Islet precursor cell (in vitro differentiated cells): Measurements from ENCODE around the gene PKNOX1.
"Not testable (repeated sequence)": the region's sequence is repeated elsewhere in the genome, so short reads cannot be mapped to it uniquely, and the experiment has no call there.

Experiments used
- DNase-seq: peaks from one replicate; pipeline ENCODE4 v3.0.0-alpha.2; 2018

Gene PKNOX1

DNA sequence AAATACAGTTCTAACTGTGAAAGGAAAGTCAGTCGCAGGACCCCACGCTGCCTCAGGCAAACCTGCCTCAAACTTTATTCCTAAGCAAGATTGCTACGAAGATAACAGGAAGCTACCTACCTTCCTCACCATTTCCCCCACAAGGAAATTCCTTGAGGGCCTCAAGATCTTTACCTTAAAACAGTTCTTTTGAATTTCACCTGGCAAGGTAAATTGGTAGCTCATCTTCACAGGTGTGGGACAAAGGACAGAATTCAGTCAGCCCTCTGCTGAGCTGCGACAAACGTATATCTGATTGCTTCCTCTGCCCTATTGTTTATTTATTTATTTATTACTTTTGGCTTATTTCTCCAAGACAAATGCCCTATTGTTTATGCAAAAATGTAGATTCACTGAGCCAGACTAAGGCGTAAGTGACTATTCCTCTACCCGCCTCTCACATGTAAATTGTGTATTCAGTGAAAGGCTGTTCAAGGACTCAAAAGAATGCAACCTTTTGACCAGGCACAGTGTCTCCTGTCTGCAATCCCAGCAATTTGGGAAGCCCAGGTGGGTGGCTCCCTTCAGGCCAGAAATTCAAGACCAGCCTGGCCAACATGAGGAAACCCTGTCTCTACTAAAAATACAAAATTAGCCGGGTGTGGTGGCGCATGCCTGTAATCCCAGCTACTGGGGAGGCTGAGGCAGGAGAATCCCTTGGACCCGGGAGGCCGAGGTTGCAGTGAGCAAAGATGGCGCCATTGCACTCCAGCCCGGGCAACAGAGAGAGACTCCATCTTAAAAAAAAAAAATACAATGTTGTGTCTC, 17.3 kb upstream of the PKNOX1 start:
- peak; percentile 82 for DNase-seq

DNA sequence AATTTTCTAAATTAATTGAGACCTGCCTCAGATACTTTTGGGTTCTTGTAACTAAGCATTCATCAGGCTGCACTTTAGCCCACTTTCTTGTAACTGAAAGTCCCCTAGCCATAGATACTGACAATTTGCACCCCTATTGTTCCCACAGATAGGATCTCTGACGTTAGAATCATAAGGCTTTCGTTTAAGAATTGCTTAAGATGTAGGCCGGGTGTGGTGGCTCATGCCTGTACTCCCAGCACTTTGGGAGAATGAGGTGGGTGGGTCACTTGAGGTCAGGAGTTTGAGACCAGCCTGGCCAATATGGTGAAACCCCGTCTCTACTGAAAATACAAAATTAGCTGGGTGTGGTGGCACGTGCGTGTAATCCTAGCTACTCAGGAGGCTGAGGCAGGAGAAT, 16.2 kb upstream of the PKNOX1 start:
- DNase-seq, result not testable (repeated sequence)

DNA sequence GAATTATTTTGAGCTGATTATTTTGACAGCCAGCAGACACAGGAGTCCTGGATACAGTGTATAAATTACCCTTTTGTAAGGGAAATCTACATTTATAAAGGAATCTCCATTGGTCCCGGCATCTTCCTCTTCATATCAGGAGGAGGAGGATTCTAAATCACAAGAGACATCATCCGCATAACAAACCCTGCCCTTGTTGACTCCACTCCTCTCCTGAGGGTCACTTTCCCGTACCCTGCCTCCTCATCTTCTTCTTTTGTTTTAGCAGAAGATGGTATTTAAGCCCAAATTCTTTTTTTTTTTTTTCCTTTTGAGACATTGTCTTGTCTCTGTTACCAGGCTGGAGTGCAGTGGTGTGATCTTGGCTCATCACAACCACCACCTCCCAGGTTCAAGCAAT, 14.6 kb upstream of the PKNOX1 start:
- no peak for DNase-seq

DNA sequence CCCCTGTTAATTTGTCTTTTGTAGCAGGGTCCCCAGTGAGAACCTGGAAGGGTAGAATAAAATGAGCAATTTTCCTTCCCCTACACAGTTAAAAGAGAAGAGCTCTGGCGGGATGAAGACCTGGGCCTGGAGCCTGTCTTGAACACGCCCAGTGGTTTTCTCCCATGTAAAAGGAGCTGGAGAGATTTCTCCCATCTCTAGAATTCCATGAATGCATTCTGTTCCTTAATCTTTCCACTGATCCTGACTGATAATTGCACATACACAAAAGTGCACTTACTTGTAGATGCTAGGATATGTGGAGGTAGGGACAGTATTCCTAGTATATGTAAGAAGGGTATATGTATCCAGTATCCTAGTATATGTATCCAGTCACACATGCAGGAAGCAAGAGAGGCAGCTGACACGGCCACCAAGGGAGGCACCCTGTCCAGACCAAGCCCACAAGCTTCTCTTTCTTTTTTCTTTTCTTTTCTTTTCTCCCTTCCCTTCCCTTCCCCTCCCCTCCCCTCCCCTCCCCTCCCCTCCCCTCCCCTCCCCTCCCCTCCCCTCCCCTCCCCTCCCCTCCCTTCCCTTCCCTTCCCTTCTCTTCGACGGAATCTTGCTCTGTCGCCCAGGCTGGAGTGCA, 11.9 kb upstream of the PKNOX1 start:
- peak; percentile 61 for DNase-seq

DNA sequence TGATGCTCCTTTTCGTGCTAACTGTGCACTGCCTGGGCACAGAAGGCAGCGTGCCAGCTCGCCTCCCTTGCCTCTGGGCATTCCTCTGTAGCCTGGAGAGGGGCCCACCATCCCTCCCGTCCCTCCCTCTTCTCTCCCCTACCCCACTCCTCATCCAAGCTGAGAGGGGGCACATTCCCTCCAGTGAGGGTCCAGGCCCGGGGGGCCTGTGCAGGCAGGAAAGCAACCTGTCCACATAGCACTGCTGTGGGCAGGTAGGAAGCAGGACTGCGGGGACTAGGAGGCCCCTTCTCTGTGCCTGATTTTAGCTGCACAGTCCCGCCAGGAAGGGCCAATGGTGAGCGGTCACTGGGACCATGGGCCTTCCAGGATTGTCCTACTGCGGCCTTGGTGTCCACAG, 10.3 kb upstream of the PKNOX1 start:
- DNase-seq, result no peak

DNA sequence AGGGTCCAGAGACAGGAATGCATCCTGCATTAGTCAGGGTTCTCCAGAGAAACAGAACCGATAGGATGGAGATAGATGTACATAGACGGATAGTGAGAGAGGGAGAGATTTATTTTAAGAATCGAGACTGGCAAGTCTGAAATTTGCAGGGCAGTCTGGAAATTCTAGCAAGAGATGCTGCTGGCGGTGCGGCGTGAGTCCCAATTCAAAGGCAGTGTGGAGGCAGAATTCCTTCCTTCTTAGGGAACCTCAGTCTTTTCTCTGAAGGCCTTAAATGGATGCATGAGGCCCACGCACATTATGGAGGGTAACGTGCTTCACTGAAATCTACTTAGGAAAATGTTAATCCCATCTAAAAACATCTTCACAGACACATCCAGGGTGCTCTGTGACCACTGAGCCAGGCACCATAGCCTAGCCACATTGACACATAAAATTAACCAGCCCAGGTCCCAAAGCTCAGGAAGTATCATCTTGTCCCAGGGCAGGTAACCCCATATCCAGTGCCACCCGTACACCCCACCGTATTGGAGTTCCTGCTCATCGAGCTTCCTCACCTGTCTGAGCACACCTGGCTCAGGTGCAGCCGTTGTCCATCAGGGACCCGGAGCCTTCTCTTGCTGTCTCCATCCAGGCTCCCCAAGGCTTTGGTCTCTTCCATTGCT, 9.7 kb upstream of the PKNOX1 start:
- DNase-seq, result no peak

DNA sequence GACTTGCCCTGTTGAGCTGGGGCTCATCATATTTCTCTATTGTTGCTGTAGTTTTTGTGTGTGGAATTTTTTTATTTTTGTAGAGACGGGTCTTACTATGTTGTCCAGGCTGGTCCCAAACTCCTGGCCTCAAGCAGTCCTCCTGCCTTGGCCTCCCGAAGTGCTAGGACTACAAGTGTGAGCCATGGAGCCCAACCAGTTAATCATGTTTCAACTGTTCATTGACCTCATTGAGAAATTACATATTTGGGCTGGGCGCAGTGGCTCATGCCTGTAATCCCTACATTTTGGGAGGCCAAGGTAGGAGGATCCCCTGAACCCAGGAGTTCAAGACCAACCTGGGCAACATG, 9.2 kb upstream of the PKNOX1 start:
- no peak for DNase-seq

DNA sequence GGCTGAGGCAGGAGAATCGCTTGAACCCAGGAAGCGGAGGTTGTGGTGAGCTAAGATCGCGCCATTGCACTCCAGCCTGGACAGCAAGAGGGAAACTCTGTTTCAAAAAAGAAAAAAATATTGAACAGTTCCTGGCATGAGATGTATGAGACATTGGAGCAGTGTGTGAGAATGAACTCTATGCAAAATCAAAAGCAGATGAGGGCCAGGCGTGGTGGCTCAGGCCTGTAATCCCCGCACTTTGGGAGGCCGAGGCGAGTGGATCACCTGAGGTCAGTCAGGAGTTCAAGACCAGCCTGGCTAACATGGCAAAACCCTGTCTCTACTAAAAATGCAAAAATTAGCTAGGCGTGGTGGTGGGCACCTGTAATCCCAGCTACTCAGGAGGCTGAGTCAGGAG, 6.7 kb upstream of the PKNOX1 start:
- not testable (repeated sequence) for DNase-seq

DNA sequence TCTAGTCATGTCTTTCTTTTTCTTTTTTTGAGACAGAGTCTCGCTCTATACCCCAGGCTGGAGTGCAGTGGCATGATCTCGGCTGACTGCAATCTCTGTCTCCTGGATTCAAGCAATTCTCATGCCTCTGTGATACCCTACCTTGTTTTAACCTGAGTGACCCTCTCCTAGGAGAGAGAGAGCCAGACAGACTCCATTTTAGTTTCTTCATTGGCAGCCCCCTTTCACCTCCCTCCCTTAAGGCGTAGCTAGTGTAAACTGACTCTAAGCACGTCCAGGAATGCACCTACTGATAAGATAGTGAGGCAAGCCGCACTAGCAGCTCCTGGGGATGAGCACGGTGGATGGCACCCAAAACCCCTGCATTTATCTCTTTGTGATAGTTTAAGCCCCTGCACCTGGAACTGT, 5.2 kb upstream of the PKNOX1 start:
- peak; percentile 61 for DNase-seq

DNA sequence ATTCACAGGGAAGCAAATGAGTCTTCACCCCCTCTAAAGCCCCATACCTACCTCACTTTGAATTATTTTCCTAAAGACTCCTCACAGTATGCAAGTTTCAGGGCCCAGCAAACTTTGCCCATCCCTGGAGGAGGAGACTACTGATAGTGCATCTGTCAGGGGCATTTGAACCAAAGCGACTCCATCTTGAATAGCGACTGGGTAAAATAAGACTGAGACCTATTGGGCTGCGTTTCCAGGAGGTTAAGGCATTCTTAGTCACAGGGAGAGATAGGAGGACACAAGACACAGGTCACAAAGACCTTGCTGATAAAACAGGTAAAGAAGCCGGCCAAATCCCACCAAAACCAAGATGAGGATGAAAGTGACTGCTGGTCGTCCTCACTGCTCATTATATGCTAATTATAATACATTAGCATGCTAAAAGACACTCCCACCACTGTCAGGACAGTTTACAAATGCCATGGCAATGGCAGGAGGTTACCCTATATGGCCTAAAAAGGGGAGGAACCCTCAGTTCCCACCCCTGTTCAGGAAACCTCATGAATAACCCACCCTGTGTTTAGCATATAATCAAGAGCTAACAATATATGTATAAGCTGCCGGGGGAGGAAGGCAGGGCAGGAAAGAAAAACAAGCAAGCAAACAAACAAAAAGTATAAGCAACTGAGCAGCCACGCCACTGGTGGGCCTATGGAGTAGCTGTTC, 3.3 kb upstream of the PKNOX1 start:
- no peak for DNase-seq

DNA sequence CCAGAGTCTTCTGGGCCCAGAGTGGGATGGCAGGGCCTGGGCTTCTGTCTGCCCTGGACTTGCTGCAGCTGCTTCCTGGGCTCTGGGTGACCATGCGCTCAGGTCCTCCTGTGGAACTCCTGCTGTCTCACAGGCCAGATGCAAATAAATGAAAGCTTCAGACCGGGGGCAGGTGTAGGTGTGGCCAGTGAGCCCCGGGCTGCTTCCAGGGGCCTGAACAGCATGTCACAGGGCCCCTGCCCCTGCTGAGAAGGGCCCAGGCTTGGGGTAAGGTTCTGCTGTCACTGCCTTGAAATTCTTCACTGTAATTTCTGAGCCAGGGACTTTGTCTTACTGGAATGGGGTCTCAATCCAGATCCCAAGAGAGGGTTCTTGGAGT, 2.5 kb upstream of the PKNOX1 start:
- DNase-seq, result peak; percentile 76

DNA sequence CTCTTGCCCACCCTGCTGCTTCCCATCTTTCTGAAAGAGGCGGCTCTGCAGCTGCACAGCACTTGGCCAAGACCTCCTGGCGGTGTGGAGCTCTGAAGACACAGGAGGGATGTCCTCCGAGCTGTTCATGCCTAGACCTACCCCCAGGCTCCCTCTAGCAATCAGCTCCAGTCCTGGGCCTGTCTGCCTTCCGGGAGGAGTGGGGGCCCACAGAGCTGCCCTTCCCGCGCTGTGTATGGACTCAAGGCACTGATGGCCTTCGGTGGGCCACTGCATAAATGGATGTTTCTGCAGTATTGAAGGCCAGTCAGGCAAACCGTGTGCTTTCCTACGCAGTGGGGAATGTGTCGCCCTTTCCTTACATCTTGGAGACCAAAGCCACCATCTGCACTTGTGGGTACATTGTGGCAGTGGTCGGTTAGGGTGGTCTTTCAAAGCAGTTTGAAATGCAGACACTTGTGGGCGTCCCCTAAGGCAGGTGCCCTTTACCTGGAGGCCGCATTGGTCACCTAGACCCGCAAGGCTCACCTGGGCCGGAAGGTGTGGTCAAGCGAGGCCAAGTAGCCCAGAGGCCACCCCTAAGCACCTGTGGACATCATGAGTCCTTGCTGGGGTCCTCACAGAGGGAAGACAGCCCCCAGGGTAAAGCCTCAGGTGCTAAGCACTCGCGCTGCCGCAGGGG, 912 bp upstream of the PKNOX1 start:
- DNase-seq, result peak; percentile 57

DNA sequence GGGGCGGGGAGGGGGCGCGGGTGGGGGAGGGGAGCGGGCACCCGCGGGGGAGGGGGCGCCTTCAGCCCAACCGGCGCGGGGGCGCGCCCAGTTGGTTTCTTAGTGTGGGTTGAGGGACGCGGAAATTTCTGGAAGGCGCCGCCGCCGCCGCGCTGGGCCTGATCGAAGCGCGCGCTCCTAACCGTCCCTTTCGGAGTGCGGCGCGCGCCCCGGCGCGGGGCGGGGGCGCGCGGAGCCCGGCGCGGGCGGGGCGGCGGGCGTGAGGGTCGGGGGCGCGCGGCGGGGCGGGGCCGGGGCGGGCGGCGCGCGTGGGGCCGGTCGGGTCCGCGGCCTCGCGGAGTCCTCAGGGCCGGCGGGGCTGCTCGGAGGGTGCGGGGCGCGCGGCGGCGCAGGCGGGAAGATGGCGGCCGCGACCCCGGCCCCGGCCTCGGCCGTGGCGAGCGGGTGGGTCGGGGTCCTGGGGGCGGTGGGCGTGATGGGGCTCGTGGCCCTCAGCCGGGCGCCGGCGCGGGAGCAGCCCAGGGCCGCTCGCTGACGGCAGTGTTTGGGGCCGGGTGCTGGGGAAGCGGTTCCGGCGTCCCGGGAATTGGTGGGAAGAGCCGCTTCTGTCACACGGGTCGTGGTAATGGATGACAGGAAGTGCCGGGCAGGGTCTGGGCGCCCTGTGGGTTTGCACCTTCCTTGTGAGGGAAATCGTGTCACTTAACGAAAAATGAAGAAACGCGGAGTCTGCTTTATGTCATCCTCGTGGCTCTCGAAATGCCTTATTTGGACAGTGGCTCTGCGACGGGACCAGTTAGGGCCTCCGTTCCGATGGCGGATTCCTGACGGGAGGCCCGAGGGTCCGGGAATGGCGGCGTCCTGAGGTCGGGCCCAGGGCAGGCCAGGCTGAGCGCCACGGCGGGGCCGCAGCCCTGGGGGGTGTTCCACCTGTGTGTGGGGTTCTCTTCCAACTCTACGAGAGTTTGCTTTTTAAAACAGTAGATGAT, 764 bp downstream of the PKNOX1 start:
- DNase-seq, result peak; percentile 79

DNA sequence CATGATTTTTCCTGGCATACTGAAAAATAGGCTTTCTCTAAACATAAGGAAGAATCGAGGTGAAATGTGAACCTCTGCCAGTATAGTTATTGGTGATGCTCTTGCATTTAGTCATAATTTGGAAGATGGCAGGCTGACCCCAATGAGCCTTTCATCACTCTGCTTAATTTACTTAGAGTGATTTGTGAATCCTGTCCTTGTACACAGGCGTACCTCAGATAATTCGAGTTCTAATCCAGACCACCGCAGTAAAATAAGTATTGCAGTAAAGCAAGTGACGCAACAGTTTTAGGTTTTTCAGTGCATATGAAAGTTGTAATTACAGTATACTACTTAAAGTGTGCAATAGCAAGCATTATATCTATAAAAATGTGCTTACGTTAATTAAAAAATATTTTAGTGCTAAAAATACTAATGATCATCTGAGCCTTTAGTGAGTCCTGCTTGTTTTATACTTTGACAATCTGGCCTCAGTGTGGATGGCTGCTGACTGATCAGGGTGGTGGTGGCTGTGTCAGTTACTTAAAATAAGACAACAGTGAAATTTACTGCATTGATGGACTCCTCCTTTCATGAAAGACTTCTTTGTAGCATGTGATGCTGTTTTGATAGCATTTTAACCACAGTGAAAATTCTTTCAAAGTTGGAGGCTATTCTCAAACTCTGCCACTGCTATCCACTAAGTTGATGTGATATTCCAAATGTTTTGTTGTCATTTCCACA, 1.7 kb downstream of the PKNOX1 start:
- DNase-seq, result no peak

DNA sequence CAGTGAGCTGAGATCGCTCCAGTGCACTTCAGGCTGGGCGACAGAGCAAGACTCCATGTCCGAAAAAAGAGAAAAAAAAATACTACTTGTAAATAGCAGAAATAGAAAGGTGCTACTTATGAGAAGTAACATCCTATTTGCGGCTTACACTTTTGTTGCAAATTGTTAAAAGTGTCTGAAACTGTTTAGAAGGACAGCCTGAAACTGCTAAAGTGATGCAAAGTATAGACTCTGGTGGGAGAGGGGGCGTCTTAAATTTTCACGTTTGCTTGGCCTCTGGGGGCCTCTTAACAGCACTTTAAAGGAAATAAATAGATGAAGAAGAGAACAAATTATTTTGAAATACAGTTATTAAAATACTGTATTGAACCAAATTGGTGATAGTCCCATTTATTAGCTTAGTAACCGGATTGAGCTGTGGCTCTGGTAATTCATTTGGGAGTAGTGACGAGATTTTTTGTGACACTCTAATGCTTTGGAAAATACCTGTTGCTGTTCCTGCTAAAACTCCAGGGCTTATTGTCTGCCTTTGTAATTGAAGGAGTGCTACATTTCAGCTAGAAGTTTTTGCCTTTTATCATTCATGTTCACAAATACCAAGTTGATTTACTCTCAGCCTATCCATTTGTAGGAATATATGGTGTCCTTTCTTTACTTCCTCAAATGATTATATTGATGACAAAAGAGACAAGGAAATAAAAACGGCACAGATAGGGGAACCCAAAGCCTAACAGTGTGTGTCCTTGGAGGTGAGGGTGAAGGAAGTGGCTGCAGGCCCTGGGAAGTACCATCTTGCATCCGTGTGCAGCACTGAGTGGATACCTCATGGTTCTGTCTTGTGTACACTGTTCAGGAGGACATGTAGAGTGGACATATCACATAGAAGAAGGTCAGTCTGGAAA, 6.2 kb downstream of the PKNOX1 start:
- no peak for DNase-seq

DNA sequence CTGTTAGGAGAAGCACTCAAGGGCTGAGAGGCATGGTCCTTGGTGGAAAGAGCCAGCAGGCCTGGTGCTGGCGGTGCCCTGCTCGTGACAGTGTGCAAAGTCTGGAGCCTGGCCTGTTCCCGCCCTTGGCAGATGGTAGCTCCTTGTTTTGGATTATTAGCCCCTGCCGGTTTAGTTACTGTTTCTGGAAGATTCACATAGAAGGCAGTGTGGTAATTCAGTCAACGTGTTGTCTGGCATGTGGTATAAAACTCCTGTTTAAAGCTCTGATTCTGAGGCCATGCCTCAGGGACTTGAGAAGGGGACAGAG, 6.8 kb downstream of the PKNOX1 start:
- DNase-seq, result no peak

DNA sequence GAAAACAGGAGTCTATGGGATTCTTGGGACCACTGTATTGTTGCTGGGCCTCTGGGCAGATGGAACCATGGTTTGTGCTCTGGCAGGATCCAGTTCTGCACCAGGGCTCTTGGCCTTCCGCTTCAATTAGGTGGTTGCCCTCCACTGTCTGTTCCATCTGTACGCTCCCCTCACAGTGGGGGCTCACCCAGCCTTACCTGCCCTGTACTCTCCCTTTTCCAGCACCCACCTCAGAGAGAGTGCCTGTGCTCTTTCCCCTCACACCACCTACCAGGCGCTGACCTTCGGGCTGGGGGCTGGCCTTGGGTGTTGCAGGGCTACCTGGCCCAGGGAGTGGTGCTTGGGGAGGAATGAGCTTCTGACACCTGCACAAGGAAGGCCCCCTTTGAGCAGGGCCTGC, 7.5 kb downstream of the PKNOX1 start:
- DNase-seq, result no peak

DNA sequence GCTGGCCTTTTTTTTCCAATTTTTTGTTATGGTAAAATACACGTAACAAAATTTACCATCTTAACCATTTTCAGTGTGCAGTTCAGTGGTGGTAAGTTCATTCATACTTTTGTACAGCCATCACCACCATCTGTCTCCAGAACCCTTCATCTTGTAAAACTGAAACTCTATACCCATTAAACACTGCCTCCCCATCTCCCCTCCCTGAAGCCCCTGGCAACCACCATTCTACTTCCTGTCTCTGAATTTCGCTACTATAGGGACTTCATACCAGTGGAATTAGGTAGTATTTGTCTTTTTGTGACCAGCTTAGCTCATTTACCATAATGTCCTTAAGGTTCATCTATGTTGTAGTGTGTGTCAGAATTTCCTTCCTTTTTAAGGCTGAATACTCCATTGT, 8.7 kb downstream of the PKNOX1 start:
- no peak for DNase-seq

DNA sequence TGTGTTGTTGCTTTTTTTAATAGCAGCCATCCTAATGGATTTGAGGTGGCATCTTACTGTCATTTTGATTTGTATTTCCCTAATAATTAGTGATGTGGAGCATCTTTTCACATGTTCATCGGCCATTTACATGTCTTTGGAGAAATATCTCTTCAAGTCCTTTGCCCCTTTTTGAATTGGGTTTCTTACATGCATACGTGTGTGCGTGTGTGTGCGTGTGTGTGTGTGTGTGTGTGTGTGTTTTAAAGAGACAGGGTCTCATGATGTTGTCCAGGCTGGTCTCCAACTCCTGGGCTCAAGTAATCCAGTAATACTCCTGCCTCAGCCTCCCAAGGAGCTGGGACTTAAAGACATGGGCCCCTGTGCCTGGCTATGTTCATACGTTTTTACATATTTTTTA, 9.5 kb downstream of the PKNOX1 start:
- no peak for DNase-seq

DNA sequence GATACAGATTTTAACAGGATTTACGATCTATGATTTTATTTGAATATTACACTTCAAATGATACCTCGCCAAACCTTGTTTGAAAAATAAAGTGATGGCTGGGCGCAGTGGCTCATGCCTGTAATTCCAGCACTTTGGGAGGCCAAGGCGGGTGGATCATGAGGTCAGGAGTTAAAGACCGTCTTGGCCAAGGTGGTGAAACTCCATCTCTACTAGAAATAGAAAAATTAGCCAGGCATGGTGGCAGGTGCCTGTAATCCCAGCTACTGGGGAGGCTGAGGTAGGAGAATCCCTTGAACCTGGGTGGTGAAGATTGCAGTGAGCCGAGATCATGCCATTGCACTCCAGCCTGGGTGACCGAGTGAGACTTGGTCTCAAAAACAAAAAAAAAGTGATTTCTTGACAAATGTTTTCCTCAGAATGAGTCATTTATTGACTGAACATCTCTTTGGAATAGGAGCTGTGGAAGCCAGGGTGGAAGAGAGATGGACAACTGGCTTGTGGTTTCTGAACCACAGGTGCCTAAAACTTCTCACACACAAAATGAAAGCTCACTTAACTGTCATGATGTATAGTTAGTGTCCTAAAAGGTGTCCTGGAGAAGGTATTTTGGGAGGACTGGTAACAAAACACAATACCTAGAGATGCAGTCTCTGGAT, 11.9 kb downstream of the PKNOX1 start:
- no peak for DNase-seq
